HUES6 (cell line): Measurements from ENCODE around the gene TUBA4A.
A peak's percentile ranks its signal among the peaks of the same experiment; 100 is the strongest.

Source experiments
- H3K27ac ChIP-seq: 2 replicates; pipeline ENCODE4 v1.7.0; 2013; ENCODE audit warnings: low read depth, mild to moderate bottlenecking, low read length, inconsistent platforms
- H3K27me3 ChIP-seq: 2 replicates; pipeline ENCODE4 v1.6.1; 2013; ENCODE audit warnings: low read length; ENCODE audit not compliant: control insufficient read depth, insufficient read depth
- H3K36me3 ChIP-seq: 2 replicates; pipeline ENCODE4 v1.6.1; 2013; ENCODE audit warnings: low read length; ENCODE audit not compliant: control insufficient read depth, insufficient read depth
- H3K4me1 ChIP-seq: 2 replicates; pipeline ENCODE4 v1.6.1; 2013; ENCODE audit warnings: low read length; ENCODE audit not compliant: control insufficient read depth, insufficient read depth
- H3K4me3 ChIP-seq: 2 replicates; pipeline ENCODE4 v1.5.1; 2013; ENCODE audit warnings: low read depth, low read length
- H3K9ac ChIP-seq: one replicate; pipeline ENCODE4 v1.6.1; 2013; ENCODE audit warnings: mild to moderate bottlenecking, low read length
- H3K9me3 ChIP-seq: 2 replicates; pipeline ENCODE4 v1.6.1; 2013; ENCODE audit warnings: low read depth, low read length; ENCODE audit not compliant: control insufficient read depth, insufficient read depth

TUBA4A gene

GRCh38 chr2:219277703-219278654, 24.3 kb upstream of the TUBA4A start:
- peak overlapping the region; percentile 56 for H3K9ac ChIP-seq
- H3K27me3 ChIP-seq = no peaks in the 10 kb centered on the region
- no peaks in the 10 kb centered on the region for H3K9me3 ChIP-seq
- H3K36me3 ChIP-seq = peaks cover 12% of the 10 kb centered on the region; the same call in 1 of the 2 replicates
- H3K27ac ChIP-seq = peak overlapping the region; percentile 83; the same call in 1 of the 2 replicates
- H3K4me3 ChIP-seq = peak overlapping the region; percentile 71
- peaks cover 36% of the 10 kb centered on the region for H3K4me1 ChIP-seq

- Histone ChIP-seq H3K27ac (peak overlapping the region; percentile 59; the same call in 1 of the 2 replicates), H3K9me3 (no peaks in the 10 kb centered on the region), H3K4me1 (peaks cover 27% of the 10 kb centered on the region), H3K9ac (peak overlapping the region; percentile 66), H3K36me3 (no peaks in the 10 kb centered on the region), H3K4me3 (peak overlapping the region; percentile 11; the same call in 1 of the 2 replicates), H3K27me3 (peaks cover 11% of the 10 kb centered on the region)
These were observed 20.7 kb upstream of the TUBA4A start for GRCh38 chr2:219274361-219274921.

GRCh38 chr2:219273937-219274336, 20.2 kb upstream of the TUBA4A start:
- Histone ChIP-seq H3K9me3 (no peaks in the 10 kb centered on the region), H3K27ac (peak overlapping the region; percentile 59; the same call in 1 of the 2 replicates), H3K27me3 (peaks cover 15% of the 10 kb centered on the region), H3K9ac (peak overlapping the region; percentile 66), H3K36me3 (no peaks in the 10 kb centered on the region), H3K4me3 (peak overlapping the region; percentile 11; the same call in 1 of the 2 replicates), H3K4me1 (peaks cover 27% of the 10 kb centered on the region)

GRCh38 chr2:219272995-219273394, 19.3 kb upstream of the TUBA4A start:
- Histone ChIP-seq H3K9ac (no peak overlapping the region), H3K4me1 (peaks cover 19% of the 10 kb centered on the region), H3K4me3 (no peak overlapping the region), H3K27ac (no peak overlapping the region), H3K36me3 (no peaks in the 10 kb centered on the region), H3K9me3 (no peaks in the 10 kb centered on the region), H3K27me3 (peaks cover 15% of the 10 kb centered on the region)

GRCh38 chr2:219272356-219272755, 18.6 kb upstream of the TUBA4A start:
- no peaks in the 10 kb centered on the region for H3K9me3 ChIP-seq
- H3K27ac ChIP-seq = no peak overlapping the region
- peaks cover 15% of the 10 kb centered on the region for H3K4me1 ChIP-seq
- H3K9ac ChIP-seq = no peak overlapping the region
- no peaks in the 10 kb centered on the region for H3K36me3 ChIP-seq
- no peak overlapping the region for H3K4me3 ChIP-seq
- peaks cover 15% of the 10 kb centered on the region for H3K27me3 ChIP-seq

GRCh38 chr2:219271021-219271420, 17.3 kb upstream of the TUBA4A start:
- H3K27ac ChIP-seq = no peak overlapping the region
- peaks cover 13% of the 10 kb centered on the region for H3K4me1 ChIP-seq
- H3K9ac ChIP-seq = no peak overlapping the region
- no peaks in the 10 kb centered on the region for H3K36me3 ChIP-seq
- H3K27me3 ChIP-seq = peaks cover 17% of the 10 kb centered on the region
- no peaks in the 10 kb centered on the region for H3K9me3 ChIP-seq
- no peak overlapping the region for H3K4me3 ChIP-seq

- Histone ChIP-seq H3K9ac (no peak overlapping the region), H3K9me3 (no peaks in the 10 kb centered on the region), H3K27ac (no peak overlapping the region), H3K4me3 (no peak overlapping the region; the same call in 1 of the 2 replicates), H3K36me3 (no peaks in the 10 kb centered on the region), H3K27me3 (peaks cover 17% of the 10 kb centered on the region), H3K4me1 (peaks cover 12% of the 10 kb centered on the region)
These were observed 16.3 kb upstream of the TUBA4A start for GRCh38 chr2:219270055-219270372.

- H3K27me3 ChIP-seq = peaks cover 22% of the 10 kb centered on the region
- no peaks in the 10 kb centered on the region for H3K36me3 ChIP-seq
- H3K9me3 ChIP-seq = no peaks in the 10 kb centered on the region
- no peak overlapping the region for H3K27ac ChIP-seq
- no peak overlapping the region for H3K4me3 ChIP-seq
- peaks cover 7% of the 10 kb centered on the region for H3K4me1 ChIP-seq
- no peak overlapping the region for H3K9ac ChIP-seq
These were observed 15.8 kb upstream of the TUBA4A start for GRCh38 chr2:219269362-219270054.

- peaks cover 24% of the 10 kb centered on the region for H3K27me3 ChIP-seq
- H3K27ac ChIP-seq = no peak overlapping the region
- no peak overlapping the region for H3K4me3 ChIP-seq
- no peaks in the 10 kb centered on the region for H3K9me3 ChIP-seq
- H3K36me3 ChIP-seq = no peaks in the 10 kb centered on the region
- no peaks in the 10 kb centered on the region for H3K4me1 ChIP-seq
- H3K9ac ChIP-seq = no peak overlapping the region
These were observed 14.6 kb upstream of the TUBA4A start for GRCh38 chr2:219268294-219268693.

- Histone ChIP-seq H3K4me3 (no peak overlapping the region), H3K27me3 (peaks cover 27% of the 10 kb centered on the region), H3K36me3 (no peaks in the 10 kb centered on the region), H3K9ac (no peak overlapping the region), H3K9me3 (no peaks in the 10 kb centered on the region), H3K4me1 (no peaks in the 10 kb centered on the region), H3K27ac (no peak overlapping the region)
These were observed 13.2 kb upstream of the TUBA4A start for GRCh38 chr2:219266886-219267285.

GRCh38 chr2:219266232-219266631, 12.5 kb upstream of the TUBA4A start:
- no peak overlapping the region for H3K27ac ChIP-seq

More at GRCh38 chr2:219266232-219266631, 12.5 kb upstream of the TUBA4A start:
- Histone ChIP-seq H3K36me3 (no peaks in the 10 kb centered on the region), H3K4me3 (no peak overlapping the region), H3K9ac (no peak overlapping the region), H3K9me3 (no peaks in the 10 kb centered on the region), H3K27me3 (peaks cover 34% of the 10 kb centered on the region), H3K4me1 (no peaks in the 10 kb centered on the region)
